C4-2B (cell line): Measurements from ENCODE around the gene ODF2.

Source experiments
- ZFX ChIP-seq: fragments of 450-650 bp; IDR thresholded peaks from 2 replicates; pipeline ENCODE4 v1.6.1; 2017
- TF ChIP-seq, protein P1 (sequence below): fragments of 450-650 bp; conservative IDR thresholded peaks from 2 replicates; pipeline ENCODE4 v1.5.1; 2017; ENCODE audit warnings: mild to moderate bottlenecking

DNA sequence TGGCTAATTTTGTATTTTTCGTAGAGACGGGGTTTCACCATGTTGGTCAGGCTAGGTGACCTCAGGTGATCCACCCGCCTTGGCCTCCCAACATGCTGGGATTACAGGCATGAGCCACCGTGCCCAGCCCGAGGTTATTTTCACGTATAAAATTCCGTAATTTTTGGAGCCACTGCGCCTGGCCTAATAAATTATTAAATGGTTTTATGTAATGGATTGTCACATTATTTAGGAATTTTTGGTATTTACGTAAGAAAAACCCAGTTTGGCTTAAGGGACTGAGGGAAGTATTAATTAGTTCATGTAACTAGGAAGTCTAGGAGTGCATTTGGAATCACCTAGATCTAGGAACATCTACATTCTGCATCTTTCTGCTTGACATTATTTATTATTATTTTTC is 57.0 kb downstream of the ODF2 start:
- TF ChIP-seq, protein P1, sequence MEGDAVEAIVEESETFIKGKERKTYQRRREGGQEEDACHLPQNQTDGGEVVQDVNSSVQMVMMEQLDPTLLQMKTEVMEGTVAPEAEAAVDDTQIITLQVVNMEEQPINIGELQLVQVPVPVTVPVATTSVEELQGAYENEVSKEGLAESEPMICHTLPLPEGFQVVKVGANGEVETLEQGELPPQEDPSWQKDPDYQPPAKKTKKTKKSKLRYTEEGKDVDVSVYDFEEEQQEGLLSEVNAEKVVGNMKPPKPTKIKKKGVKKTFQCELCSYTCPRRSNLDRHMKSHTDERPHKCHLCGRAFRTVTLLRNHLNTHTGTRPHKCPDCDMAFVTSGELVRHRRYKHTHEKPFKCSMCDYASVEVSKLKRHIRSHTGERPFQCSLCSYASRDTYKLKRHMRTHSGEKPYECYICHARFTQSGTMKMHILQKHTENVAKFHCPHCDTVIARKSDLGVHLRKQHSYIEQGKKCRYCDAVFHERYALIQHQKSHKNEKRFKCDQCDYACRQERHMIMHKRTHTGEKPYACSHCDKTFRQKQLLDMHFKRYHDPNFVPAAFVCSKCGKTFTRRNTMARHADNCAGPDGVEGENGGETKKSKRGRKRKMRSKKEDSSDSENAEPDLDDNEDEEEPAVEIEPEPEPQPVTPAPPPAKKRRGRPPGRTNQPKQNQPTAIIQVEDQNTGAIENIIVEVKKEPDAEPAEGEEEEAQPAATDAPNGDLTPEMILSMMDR = no peak
- TF ChIP-seq ZFX = no peak
